Liver (tissue), 9 donors: ENCODE data around the gene GRAMD4. TPM values are rescaled to one million over a fixed set of nuclear protein-coding genes. Genes with fewer than 3 reads are reported as not detected.

Source experiments
- DNase-seq: peaks from one replicate; pipeline ENCODE4 v3.0.0-alpha.2; 2017; ENCODE audit warnings: low spot score
- H3K27ac ChIP-seq, 2 donors: one replicate each; pipeline ENCODE4 v1.7.0; 2013; ENCODE audit warnings: inconsistent platforms in 2 of 2, low read length in 2 of 2, control low read depth in 1 of 2, low read depth in 1 of 2, mild to moderate bottlenecking in 1 of 2
- H3K27me3 ChIP-seq, 4 donors: one replicate each; pipeline versions ENCODE4 v1.6.1 to v1.7.0; 2013; ENCODE audit warnings: low read length in 3 of 4, inconsistent platforms in 1 of 4, mild to moderate bottlenecking in 1 of 4, moderate library complexity in 1 of 4; ENCODE audit not compliant: control insufficient read depth in 4 of 4, insufficient read depth in 4 of 4
- H3K36me3 ChIP-seq, 4 donors: one replicate each; pipeline versions ENCODE4 v1.6.1 to v1.7.0; 2013; ENCODE audit warnings: low read length in 3 of 4, mild to moderate bottlenecking in 3 of 4, low read depth in 1 of 4, moderate library complexity in 1 of 4; ENCODE audit not compliant: control insufficient read depth in 4 of 4, insufficient read depth in 3 of 4
- H3K4me1 ChIP-seq, 4 donors: one replicate each; pipeline versions ENCODE4 v1.6.1 to v1.7.0; 2013; ENCODE audit warnings: low read length in 3 of 4, mild to moderate bottlenecking in 3 of 4, moderate library complexity in 1 of 4; ENCODE audit not compliant: control insufficient read depth in 4 of 4, insufficient read depth in 4 of 4
- H3K4me3 ChIP-seq, 3 donors: one replicate each; pipeline versions ENCODE4 v1.6.1 to v1.7.0; 2013; ENCODE audit warnings: low read length in 3 of 3, control low read depth in 1 of 3, low read depth in 1 of 3, mild to moderate bottlenecking in 1 of 3
- H3K9ac ChIP-seq, 2 donors: one replicate each; pipeline ENCODE4 v1.7.0; 2013; ENCODE audit warnings: low read length in 2 of 2, mild to moderate bottlenecking in 2 of 2, moderate library complexity in 2 of 2, control low read depth in 1 of 2, low read depth in 1 of 2
- H3K9me3 ChIP-seq, 4 donors: one replicate each; pipeline versions ENCODE4 v1.6.1 to v1.7.0; 2013; ENCODE audit warnings: low read length in 3 of 4; ENCODE audit not compliant: control insufficient read depth in 4 of 4
- FOXA2 ChIP-seq: IDR thresholded peaks from 2 replicates; pipeline ENCODE4 v1.6.1; 2016; ENCODE audit warnings: antibody characterized with exemption
- GABPA ChIP-seq, 2 donors: IDR thresholded peaks in 1 of 2; conservative IDR thresholded peaks in 1 of 2; 2 replicates each; pipeline ENCODE4 v1.6.1; 2016; ENCODE audit warnings: antibody characterized with exemption in 2 of 2, mild to moderate bottlenecking in 1 of 2, moderate library complexity in 1 of 2
- HNF4A ChIP-seq, 2 donors: conservative IDR thresholded peaks; 2 replicates each; pipeline ENCODE4 v1.6.1; 2016; ENCODE audit warnings: antibody characterized with exemption in 2 of 2, mild to moderate bottlenecking in 2 of 2
- NR2F2 ChIP-seq: IDR thresholded peaks from 2 replicates; pipeline ENCODE4 v1.6.1; 2016; ENCODE audit warnings: antibody characterized with exemption
- RAD21 ChIP-seq, 2 donors: IDR thresholded peaks; 2 replicates each; pipeline ENCODE4 v1.6.1; 2016; ENCODE audit warnings: antibody characterized with exemption in 2 of 2, mild to moderate bottlenecking in 2 of 2
- RXRA ChIP-seq, 2 donors: IDR thresholded peaks; 2 replicates each; pipeline ENCODE4 v1.6.1; 2017 to 2018; ENCODE audit warnings: antibody characterized with exemption in 2 of 2, mild to moderate bottlenecking in 1 of 2
- SP1 ChIP-seq: IDR thresholded peaks from 2 replicates; pipeline ENCODE4 v1.6.1; 2018; ENCODE audit warnings: antibody characterized with exemption, mild to moderate bottlenecking
- TAF1 ChIP-seq: conservative IDR thresholded peaks from 2 replicates; pipeline ENCODE4 v1.6.1; 2016; ENCODE audit warnings: antibody characterized with exemption, mild to moderate bottlenecking
- YY1 ChIP-seq: IDR thresholded peaks from 2 replicates; pipeline ENCODE4 v1.6.1; 2016; ENCODE audit warnings: antibody characterized with exemption, mild to moderate bottlenecking
- WGBS: extraction: QIAGEN DNeasy Blood & Tissue Kit; methylation state at CpG from one replicate; pipeline ENCODE4 v1.1.7; 2013; 5-methylcytosine and 5-hydroxymethylcytosine counted together
- polyA plus RNA-seq, 2 donors: library from polyadenylated mRNA; stranded (reverse) in 1 of 2; unstranded in 1 of 2; fragments of 200-250 nt in 1 of 2; fragments of >200 nt in 1 of 2; fragmentation: Nextera tagmentation in 1 of 2; extraction: Ambion mirVana in 1 of 2; gene quantifications; one replicate each; pipeline versions ENCODE4 v1.2.1 to v1.2.3, GENCODE V29; 2013 to 2015
- total RNA-seq, 2 donors: library from RNA; depleted of rRNA; stranded (reverse); fragments of >200 nt; gene quantifications; one replicate each; pipeline ENCODE4 v1.2.3, GENCODE V29; 2014
- TF ChIP-seq, protein P1 (sequence below): IDR thresholded peaks from 2 replicates; pipeline ENCODE4 v1.6.1; 2016; ENCODE audit warnings: antibody characterized with exemption, mild to moderate bottlenecking
- TF ChIP-seq, protein P2 (sequence below): IDR thresholded peaks from 2 replicates; pipeline ENCODE4 v1.6.1; 2016; ENCODE audit warnings: antibody characterized with exemption
- TF ChIP-seq, protein P3 (sequence below): IDR thresholded peaks from 2 replicates; pipeline ENCODE4 v1.6.1; 2016; ENCODE audit warnings: antibody characterized with exemption
- TF ChIP-seq, protein P4 (sequence below): fragments of 150-350 bp; IDR thresholded peaks from 2 replicates; pipeline ENCODE4 v1.5.1; 2017; ENCODE audit warnings: improper control_type of control experiment, low read depth, low read length; ENCODE audit not compliant: missing input control
- donor health status: healthy.
- donor health status: healthy.
- donor health status: healthy.
- donor health status: healthy.
- donor health status: healthy.

The GRAMD4 gene
- total and polyA plus RNA-seq, 4 donors = 2.7 to 53.5 (median 21.6) TPM

DNA sequence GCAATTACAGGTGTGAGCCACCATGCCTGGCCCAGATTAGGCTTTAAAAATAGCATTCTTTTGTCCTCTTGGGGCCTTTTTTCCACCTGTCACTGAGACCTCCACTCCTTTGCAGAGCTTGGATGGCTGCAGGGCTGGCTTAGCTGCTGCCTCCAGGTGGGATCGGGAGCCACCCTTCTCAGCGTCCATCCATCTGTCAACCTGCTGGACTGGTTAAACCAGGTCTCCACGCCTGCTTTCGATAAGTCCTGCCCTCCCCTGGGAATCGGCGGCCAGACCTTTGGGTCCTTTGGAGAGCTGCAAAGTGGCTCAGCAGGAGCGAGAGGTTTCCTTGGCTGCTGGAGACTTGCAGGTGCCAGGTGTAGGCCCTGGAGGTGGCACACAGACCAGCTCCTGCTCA, 23.4 kb upstream of the GRAMD4 start:
- Histone ChIP-seq H3K27ac (no peak overlapping the region), H3K4me1 (no peaks in the 10 kb centered on the region), H3K9ac (no peak overlapping the region), H3K9me3 (no peaks in the 10 kb centered on the region), H3K27me3 (no peaks in the 10 kb centered on the region), H3K36me3 (no peaks in the 10 kb centered on the region), H3K4me3 (no peak overlapping the region)
- no peak for DNase-seq
- 70% methylated on average over 7 of the region's 7 CpGs for WGBS
- peak in 1 of 2 donors; percentile 31 for TF ChIP-seq RAD21 (IDR thresholded peaks at IDR 0.05)
- no peak for TF ChIP-seq YY1
- TF ChIP-seq SP1 = no peak

DNA sequence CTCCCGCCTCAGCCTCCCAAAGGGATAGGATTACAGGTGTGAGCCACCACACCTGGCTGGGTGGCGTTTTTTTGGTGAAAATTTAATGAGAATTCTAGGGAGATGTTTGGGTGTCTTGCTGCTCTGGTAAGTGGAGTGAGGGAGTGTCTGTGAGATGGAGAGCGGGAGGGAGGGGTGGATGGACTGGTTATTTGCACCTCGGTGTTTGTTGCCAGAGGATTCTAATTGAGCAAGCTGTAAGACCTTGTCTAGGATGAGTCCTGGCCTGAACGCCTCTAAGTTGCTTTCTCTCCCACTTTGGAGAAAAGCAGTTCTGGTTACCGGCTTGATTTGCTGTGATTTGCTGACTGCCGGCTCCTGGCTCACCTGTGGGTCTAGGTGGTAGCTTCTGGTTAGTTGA, 22.0 kb upstream of the GRAMD4 start:
- Histone ChIP-seq H3K9ac (no peak overlapping the region), H3K27me3 (no peaks in the 10 kb centered on the region), H3K4me1 (peaks cover 0 to 3% (median under 1%) of the 10 kb centered on the region in 4 donors), H3K4me3 (no peak overlapping the region), H3K27ac (no peak overlapping the region), H3K9me3 (no peaks in the 10 kb centered on the region), H3K36me3 (no peaks in the 10 kb centered on the region)
- 92% methylated on average over 7 of the region's 7 CpGs for WGBS
- TF ChIP-seq RAD21 (IDR thresholded peaks at IDR 0.05) (no peak), HNF4A (conservative IDR thresholded peaks at IDR 0.05) (no peak), FOXA2 (no peak), NR2F2 (no peak), GABPA (IDR thresholded peaks at IDR 0.05 in 1 of 2, conservative IDR thresholded peaks at IDR 0.05 in 1 of 2) (no peak), SP1 (no peak), RXRA (IDR thresholded peaks at IDR 0.05) (no peak), YY1 (no peak)
- TF ChIP-seq, protein P1, sequence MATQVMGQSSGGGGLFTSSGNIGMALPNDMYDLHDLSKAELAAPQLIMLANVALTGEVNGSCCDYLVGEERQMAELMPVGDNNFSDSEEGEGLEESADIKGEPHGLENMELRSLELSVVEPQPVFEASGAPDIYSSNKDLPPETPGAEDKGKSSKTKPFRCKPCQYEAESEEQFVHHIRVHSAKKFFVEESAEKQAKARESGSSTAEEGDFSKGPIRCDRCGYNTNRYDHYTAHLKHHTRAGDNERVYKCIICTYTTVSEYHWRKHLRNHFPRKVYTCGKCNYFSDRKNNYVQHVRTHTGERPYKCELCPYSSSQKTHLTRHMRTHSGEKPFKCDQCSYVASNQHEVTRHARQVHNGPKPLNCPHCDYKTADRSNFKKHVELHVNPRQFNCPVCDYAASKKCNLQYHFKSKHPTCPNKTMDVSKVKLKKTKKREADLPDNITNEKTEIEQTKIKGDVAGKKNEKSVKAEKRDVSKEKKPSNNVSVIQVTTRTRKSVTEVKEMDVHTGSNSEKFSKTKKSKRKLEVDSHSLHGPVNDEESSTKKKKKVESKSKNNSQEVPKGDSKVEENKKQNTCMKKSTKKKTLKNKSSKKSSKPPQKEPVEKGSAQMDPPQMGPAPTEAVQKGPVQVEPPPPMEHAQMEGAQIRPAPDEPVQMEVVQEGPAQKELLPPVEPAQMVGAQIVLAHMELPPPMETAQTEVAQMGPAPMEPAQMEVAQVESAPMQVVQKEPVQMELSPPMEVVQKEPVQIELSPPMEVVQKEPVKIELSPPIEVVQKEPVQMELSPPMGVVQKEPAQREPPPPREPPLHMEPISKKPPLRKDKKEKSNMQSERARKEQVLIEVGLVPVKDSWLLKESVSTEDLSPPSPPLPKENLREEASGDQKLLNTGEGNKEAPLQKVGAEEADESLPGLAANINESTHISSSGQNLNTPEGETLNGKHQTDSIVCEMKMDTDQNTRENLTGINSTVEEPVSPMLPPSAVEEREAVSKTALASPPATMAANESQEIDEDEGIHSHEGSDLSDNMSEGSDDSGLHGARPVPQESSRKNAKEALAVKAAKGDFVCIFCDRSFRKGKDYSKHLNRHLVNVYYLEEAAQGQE = no peak
- TF ChIP-seq, protein P2, sequence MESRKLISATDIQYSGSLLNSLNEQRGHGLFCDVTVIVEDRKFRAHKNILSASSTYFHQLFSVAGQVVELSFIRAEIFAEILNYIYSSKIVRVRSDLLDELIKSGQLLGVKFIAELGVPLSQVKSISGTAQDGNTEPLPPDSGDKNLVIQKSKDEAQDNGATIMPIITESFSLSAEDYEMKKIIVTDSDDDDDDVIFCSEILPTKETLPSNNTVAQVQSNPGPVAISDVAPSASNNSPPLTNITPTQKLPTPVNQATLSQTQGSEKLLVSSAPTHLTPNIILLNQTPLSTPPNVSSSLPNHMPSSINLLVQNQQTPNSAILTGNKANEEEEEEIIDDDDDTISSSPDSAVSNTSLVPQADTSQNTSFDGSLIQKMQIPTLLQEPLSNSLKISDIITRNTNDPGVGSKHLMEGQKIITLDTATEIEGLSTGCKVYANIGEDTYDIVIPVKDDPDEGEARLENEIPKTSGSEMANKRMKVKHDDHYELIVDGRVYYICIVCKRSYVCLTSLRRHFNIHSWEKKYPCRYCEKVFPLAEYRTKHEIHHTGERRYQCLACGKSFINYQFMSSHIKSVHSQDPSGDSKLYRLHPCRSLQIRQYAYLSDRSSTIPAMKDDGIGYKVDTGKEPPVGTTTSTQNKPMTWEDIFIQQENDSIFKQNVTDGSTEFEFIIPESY = no peak
- TF ChIP-seq, protein P3, sequence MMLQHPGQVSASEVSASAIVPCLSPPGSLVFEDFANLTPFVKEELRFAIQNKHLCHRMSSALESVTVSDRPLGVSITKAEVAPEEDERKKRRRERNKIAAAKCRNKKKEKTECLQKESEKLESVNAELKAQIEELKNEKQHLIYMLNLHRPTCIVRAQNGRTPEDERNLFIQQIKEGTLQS = no peak
- DNase-seq = no peak

DNA sequence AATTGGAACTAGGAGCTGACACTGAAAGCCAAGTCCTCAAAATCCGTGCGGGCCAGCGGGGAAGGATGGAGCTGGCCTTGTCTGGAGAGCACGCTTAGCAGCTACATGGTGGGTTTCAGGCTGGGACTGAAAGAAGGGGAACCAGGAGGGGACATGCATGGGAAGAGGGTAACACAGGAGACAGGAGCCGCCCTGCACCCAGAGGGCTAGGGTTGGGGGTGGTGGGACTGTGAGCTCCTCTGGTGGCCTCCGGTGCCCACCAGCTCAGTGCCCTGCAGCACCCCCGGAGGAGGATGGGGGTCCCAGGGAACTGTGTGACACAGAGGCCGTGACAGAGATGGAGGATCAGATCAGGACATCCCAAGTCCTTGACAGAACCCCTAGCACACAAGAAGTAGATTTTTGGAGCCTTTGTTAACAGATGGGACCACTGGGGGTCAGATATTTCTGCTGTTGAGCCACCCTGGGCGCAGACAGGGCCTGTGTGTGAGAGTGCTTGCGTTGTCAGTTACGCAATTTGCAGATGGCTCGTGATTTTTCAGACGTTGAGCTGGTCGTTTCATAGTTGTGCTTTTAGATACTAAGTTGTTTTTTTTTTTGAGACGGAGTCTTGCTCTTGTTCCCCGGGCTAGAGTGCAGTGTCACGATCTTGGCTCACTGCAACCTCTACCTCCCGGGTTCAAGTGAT, 21.3 kb upstream of the GRAMD4 start:
- Histone ChIP-seq H3K4me1 (peaks cover 0 to 3% (median under 1%) of the 10 kb centered on the region in 4 donors), H3K9me3 (no peaks in the 10 kb centered on the region)
- WGBS = 82% methylated on average over 18 of the region's 18 CpGs
- TF ChIP-seq, protein P1 = no peak
- no peak for TF ChIP-seq HNF4A (conservative IDR thresholded peaks at IDR 0.05)
- no peak for TF ChIP-seq GABPA (IDR thresholded peaks at IDR 0.05 in 1 of 2, conservative IDR thresholded peaks at IDR 0.05 in 1 of 2)
- no peak for TF ChIP-seq RXRA (IDR thresholded peaks at IDR 0.05)
- TF ChIP-seq, protein P4, sequence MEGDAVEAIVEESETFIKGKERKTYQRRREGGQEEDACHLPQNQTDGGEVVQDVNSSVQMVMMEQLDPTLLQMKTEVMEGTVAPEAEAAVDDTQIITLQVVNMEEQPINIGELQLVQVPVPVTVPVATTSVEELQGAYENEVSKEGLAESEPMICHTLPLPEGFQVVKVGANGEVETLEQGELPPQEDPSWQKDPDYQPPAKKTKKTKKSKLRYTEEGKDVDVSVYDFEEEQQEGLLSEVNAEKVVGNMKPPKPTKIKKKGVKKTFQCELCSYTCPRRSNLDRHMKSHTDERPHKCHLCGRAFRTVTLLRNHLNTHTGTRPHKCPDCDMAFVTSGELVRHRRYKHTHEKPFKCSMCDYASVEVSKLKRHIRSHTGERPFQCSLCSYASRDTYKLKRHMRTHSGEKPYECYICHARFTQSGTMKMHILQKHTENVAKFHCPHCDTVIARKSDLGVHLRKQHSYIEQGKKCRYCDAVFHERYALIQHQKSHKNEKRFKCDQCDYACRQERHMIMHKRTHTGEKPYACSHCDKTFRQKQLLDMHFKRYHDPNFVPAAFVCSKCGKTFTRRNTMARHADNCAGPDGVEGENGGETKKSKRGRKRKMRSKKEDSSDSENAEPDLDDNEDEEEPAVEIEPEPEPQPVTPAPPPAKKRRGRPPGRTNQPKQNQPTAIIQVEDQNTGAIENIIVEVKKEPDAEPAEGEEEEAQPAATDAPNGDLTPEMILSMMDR = no peak
- TF ChIP-seq, protein P3 = no peak
- no peak for TF ChIP-seq NR2F2
- TF ChIP-seq TAF1 = no peak

More for the DNA sequence above, 21.3 kb upstream of the GRAMD4 start:
- no peak overlapping the region for H3K9ac ChIP-seq
- H3K27ac ChIP-seq = no peak overlapping the region
- H3K4me3 ChIP-seq = no peak overlapping the region
- no peaks in the 10 kb centered on the region for H3K36me3 ChIP-seq
- DNase-seq = no peak
- H3K27me3 ChIP-seq = no peaks in the 10 kb centered on the region
